ENCODE results near the gene FOCAD.

Gene FOCAD

GRCh38 chr9:20790721-20791120 lies 106.7 kb downstream of the FOCAD start:
- DNase-seq (ENCODE audit: low read depth in 2 of 2) = no peak

GRCh38 chr9:20791682-20792081 lies 107.6 kb downstream of the FOCAD start:
- DNase-seq (ENCODE audit: low read depth in 2 of 2) = no peak

DNA sequence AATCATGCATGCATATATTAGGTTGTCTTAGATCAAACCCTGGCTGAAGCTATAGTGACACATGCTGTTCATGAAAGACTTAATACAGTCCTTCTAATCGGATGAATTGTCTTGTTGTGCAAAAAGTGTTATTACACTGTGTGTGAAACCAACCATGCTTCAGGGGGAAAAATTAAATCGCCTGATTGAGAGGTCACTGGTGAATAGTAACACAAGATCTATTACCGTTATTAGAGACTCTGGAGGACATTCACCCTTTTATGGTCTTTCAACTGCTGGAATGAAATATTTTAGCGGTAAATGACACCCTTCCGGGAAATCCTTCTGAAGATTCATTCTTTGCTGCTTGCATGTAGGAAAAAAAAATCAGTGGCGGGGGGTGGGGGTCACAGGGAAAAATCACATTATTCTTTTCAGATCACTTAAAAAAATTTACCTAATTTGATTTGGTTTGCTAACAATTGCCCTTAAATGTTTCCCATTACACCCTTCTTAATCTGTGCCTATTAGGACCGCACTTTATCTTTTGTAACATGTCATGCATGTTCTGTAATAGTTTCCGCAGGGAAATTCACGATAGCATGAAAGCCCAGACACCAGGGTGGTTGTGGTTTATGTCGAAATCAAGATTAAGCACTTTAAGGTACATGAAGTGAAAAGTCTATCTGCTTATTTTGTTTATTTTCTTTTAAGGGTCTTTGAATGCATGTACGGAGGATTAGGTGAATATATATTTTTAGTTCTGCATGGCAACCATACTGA lies 120.6 kb downstream of the FOCAD start:
- DNase-seq (ENCODE audit: low read depth in 2 of 2) = no peak

GRCh38 chr9:20805766-20806165 lies 121.7 kb downstream of the FOCAD start:
- no peak for DNase-seq (ENCODE audit: low read depth in 2 of 2)

GRCh38 chr9:20808002-20808401 lies 123.9 kb downstream of the FOCAD start:
- no peak for DNase-seq (ENCODE audit: low read depth in 2 of 2)

DNA sequence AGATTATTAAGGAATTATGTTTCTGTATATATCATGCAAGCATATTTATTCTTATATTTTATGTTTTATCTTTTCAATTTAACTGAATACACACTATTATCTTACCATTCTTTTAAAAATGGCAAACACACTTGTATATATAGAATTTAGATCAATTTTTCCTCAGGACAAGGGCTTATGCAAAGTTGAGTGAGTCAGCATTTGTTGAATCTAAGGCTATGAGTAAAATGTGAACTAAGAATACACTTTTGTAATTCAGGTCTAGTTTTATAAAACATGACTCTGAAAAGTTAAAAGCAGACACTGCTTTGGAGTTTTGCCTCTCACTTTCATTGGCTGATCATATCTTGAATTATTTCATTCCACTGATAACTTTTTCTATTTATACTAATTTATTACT lies 127.8 kb downstream of the FOCAD start:
- no peak for DNase-seq (ENCODE audit: low read depth in 2 of 2)

GRCh38 chr9:20815923-20816703 lies 132.1 kb downstream of the FOCAD start:
- DNase-seq (ENCODE audit: low read depth in 2 of 2) = no peak

GRCh38 chr9:20823051-20823450 lies 139.0 kb downstream of the FOCAD start:
- DNase-seq (ENCODE audit: low read depth in 2 of 2) = no peak

- no peak for DNase-seq (ENCODE audit: low read depth in 2 of 2)
Measured at GRCh38 chr9:20831028-20831427, 147.0 kb downstream of the FOCAD start.

- no peak for DNase-seq (ENCODE audit: low read depth in 2 of 2)
Measured at GRCh38 chr9:20832775-20833174, 148.7 kb downstream of the FOCAD start.

DNA sequence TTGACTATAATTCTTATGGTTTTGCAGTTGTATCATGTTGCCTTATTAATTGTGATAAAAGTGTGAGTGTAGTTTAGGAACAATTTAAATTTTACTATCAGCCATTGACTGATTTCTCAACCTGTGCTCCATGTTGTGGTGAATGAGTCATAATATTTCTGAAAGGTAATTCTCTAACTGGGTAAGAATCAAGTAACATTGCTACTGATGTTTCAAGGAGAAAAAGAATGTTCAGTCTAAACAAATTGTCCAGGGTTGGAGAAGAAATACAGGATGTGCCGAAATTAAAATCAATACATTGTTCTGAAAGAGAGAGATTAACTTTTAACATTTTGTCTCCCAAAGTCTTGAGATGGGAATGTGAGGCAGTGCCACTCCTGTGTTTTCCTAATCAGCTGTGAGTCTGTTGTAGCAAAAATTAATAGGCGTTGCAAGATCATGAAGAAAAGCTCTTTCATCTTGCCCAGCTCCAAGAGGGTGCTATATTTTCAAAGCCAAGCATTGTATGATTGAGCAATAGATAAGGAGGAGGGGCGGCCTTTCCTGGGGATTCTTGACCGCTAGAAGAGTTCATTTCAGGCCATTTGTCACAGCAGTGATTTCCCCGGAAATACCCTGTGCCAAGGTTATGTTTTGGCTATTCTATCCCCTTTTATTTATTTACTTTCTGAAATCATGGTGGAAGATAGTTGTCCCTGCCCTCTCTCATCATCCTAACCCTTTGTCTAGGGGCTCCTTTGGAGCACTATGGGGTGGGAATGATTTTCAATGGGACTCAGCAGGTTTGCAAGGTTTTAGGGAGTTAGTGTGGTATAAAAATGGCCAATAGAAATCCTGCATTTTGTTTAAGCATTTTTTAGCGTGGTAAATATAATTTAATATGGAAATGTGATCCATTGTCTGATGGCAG lies 151.6 kb downstream of the FOCAD start:
- no peak for DNase-seq (ENCODE audit: low read depth in 2 of 2)

- no peak for DNase-seq (ENCODE audit: low read depth in 2 of 2)
Measured at GRCh38 chr9:20837166-20837565, 153.1 kb downstream of the FOCAD start.

GRCh38 chr9:20838218-20838617 lies 154.2 kb downstream of the FOCAD start:
- no peak for DNase-seq (ENCODE audit: low read depth in 2 of 2)

DNA sequence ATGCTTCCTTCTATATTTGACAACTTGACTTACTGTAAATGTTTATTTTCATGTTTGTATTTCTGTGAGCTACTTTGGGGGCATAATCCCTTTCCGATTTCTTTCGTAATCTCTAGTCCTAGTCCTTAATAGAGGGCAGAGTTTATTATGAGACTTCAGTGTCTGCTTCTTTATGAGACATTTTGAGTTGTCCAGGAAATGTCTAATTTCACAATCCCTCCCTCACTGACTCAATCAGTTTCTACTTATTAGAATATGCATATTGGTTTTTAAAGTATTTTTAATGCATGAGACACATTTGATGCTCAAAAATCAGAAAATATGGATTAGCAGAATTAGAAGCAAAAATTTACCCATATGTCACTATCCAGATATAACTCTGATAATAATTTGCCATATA lies 160.9 kb downstream of the FOCAD start:
- no peak for DNase-seq (ENCODE audit: low read depth in 2 of 2)

DNA sequence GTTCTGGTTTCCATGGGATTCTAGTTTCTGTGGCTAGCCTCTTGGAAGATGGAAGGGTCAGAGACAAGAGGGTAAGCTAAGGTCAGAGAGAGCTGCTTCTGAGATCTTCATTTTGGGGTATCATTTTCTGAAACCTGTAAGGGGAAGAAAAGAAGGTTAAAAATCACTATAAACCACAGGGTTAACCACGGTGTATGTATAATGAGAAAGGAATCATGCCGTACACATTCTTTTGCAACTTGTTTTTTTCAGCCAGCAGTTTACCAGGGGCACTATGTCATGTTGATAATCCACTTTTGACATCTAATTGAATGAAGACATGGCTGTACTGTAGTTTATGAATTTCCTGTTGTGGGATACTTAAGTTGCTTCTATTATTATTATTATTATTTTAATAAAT lies 164.4 kb downstream of the FOCAD start:
- no peak for DNase-seq (ENCODE audit: low read depth in 2 of 2)

DNA sequence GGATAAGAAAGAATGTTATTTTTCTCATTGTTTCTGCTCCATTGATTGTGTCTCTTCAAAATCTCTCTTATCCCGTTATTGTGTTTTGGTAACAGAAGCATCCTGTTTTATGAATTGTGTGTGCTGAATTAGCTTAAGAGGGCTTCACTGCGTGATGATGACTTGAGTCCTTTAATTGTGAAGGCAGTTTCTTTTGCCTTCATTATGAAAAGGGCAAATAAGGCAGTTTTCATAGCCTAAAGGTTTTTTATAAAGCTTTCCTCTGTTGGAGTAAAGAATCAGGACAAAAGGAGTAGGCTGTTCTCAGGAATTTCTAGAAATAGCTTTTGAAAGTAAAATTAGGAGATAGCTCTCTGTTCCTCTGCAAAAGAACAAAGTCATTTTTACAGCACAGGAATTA lies 169.8 kb downstream of the FOCAD start:
- DNase-seq (ENCODE audit: low read depth in 2 of 2) = no peak

DNA sequence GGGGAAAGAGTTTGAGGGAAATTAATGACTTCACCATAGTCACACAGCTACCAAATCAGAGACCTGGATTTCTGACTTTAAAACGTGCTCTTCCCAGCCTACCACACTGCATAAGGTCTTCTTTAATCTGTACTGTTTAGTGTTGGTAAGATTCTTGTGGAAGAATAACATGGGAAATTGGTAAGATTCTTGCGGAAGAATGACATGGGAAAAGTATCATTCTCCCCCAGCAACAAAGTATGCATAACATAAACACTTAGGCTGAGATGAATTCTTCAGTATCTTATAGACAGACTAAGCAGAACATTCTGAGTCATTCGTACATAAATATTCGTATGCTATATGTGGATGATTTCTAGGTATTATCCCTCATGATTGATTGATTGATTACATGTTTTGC lies 170.4 kb downstream of the FOCAD start:
- no peak for DNase-seq (ENCODE audit: low read depth in 2 of 2)

- no peak for DNase-seq (ENCODE audit: low read depth in 2 of 2)
Measured at GRCh38 chr9:20863945-20864344, 179.9 kb downstream of the FOCAD start.

DNA sequence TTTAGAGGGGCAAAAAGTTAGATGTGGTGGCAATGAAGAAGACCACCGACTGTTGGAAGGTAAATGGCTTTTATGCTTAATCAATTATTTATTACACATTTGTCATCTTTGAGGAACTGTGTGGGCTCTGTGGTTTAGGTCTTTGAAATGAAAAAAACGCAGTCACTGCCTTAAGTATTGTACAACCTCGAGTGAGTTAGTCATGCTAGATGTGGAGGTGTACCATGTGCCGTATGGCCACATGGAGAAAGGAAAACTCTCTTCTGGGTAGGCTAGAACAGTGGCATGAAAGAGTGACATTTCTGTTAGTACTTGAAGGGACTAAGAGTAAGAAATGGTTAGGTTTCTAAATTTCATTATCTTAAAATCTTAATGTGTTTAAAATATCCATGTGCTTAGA lies 181.3 kb downstream of the FOCAD start:
- DNase-seq (ENCODE audit: low read depth in 2 of 2) = no peak

GRCh38 chr9:20870115-20870514 lies 186.1 kb downstream of the FOCAD start:
- DNase-seq (ENCODE audit: low read depth in 2 of 2) = no peak

GRCh38 chr9:20872340-20872977 lies 188.4 kb downstream of the FOCAD start:
- DNase-seq (ENCODE audit: low read depth in 2 of 2) = no peak

All from stimulated activated CD8-positive, alpha-beta memory T cell treated with anti-CD3 and anti-CD28 coated beads, Interleukin-2, amount 100 ng/mL, for 48 hours (primary cell).